NT2/D1 (cell line): ENCODE data around the gene SOX4.

ENCODE experiments used
- SUZ12 ChIP-seq: IDR thresholded peaks from 2 replicates; pipeline ENCODE4 v1.6.1; 2011; ENCODE audit not compliant: insufficient read length, insufficient read depth; ENCODE audit errors: extremely low read depth
- YY1 ChIP-seq: IDR thresholded peaks from 2 replicates; pipeline ENCODE4 v1.6.1; 2011; ENCODE audit not compliant: insufficient read length, insufficient read depth
- ZNF274 ChIP-seq: IDR thresholded peaks from 2 replicates; pipeline ENCODE4 v1.6.1; 2011; ENCODE audit warnings: mild to moderate bottlenecking, low read depth, low read length

GRCh38 chr6:21597801-21598673, 4.5 kb downstream of the SOX4 start:
- TF ChIP-seq SUZ12 (no peak), YY1 (no peak), ZNF274 (no peak)
